A673 (cell line): ENCODE measurements around the gene DYNLT1.

Experiments
- EZH2 ChIP-seq: fragments of 200-600 bp; sonication (generic); IDR thresholded peaks from 2 replicates; pipeline ENCODE4 v1.6.1; 2017; ENCODE audit warnings: borderline replicate concordance, low read depth, mild to moderate bottlenecking, mixed read lengths, antibody characterized with exemption, low read length; ENCODE audit not compliant: poor library complexity, severe bottlenecking
- TF ChIP-seq, protein P1 (sequence below): fragments of 300-800, 200-600 bp; sonication (generic); conservative IDR thresholded peaks from 2 replicates; pipeline ENCODE4 v1.5.1; 2017; ENCODE audit warnings: low read depth, mild to moderate bottlenecking, antibody characterized with exemption, low read length, moderate library complexity, mixed read lengths

DNA sequence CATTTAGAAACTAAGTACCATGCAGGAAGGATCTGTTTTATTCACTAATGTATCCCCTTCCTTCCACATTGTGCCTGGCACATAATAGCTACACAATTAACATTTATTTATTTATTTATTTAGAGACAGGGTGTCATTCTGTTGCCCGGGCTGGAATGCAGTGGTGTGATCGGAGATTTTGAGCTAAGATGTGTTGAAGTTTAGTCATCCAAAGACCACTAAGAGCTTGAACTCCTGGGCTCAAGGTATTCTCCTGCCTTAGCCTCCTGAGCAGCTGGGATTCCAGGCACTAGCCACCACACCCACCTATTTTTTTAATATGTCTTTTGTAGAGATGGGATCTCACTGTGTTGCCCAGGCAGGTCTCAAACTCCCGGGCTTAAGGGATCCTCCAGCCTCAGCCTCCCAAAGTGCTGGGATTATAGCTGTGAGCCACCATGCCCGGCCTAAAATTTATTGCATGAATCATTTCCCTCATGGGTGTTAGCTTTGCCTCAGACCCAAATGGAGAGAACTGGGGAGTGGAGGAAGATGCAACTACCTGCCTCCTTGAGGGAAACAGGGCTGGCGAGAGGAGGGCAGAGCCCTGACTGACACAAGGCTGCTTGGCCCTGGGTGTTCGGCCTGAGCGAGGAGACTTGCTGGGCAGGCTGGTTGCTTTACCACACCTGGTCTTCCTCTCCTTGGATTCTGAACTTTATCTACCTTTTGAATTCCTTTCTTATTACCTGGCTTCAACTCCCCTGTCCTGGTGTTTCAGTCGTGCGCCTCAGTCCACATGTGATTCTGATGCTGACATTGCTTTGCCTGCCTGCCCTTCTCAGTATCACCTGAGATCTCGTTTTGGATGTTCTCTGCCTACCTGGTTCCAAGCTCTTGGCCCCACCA is 1.7 kb upstream of the DYNLT1 start:
- TF ChIP-seq, protein P1, sequence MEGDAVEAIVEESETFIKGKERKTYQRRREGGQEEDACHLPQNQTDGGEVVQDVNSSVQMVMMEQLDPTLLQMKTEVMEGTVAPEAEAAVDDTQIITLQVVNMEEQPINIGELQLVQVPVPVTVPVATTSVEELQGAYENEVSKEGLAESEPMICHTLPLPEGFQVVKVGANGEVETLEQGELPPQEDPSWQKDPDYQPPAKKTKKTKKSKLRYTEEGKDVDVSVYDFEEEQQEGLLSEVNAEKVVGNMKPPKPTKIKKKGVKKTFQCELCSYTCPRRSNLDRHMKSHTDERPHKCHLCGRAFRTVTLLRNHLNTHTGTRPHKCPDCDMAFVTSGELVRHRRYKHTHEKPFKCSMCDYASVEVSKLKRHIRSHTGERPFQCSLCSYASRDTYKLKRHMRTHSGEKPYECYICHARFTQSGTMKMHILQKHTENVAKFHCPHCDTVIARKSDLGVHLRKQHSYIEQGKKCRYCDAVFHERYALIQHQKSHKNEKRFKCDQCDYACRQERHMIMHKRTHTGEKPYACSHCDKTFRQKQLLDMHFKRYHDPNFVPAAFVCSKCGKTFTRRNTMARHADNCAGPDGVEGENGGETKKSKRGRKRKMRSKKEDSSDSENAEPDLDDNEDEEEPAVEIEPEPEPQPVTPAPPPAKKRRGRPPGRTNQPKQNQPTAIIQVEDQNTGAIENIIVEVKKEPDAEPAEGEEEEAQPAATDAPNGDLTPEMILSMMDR: no peak
- TF ChIP-seq EZH2: no peak
